Measurements from ENCODE around the gene GHR.

The GHR gene

GRCh38 chr5:42462083-42462482, 38.8 kb downstream of the GHR start:
- DNase-seq: no peak

DNA sequence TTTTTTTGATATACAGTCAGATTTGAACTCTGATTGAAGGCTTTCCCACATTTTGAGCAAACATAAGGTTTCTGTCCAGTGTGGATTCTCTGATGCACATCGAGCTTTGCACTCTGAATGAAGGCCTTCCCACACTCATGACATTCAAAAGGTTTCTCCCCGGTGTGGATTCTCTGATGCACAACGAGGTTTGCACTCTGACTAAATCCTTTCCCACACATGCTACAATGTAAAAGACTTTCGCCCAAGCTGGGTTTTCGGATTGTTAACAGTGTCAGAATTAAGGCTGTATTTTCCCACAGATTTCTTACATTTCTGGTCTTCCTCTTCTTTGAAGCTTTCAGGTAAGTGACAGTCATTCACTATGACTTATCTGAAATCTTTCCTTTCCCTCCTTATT, 44.3 kb downstream of the GHR start:
- DNase-seq: no peak

- DNase-seq: no peak
These were observed 44.8 kb downstream of the GHR start for GRCh38 chr5:42467981-42468524.

GRCh38 chr5:42483472-42484154, 60.4 kb downstream of the GHR start:
- no peak for DNase-seq

DNA sequence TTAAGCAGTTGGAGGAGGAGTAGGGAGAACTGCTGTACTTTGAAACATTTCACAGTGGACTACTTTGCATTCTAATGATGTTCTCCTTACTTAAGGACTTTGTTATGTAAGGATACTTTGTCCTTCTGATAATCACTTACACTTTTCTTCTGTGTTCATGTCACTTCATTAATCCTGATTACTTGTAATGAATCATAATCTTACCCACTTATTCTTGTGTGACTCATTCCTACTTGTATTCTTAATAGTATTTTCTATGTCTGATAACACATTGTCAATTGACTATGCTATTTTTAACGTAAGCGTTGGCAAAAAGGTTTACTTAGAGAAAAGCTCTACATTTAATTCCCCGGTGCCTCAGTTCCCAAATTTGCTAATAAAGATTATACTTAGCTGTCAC, 63.8 kb downstream of the GHR start:
- no peak for DNase-seq

GRCh38 chr5:42487821-42488220, 64.6 kb downstream of the GHR start:
- no peak for DNase-seq

DNA sequence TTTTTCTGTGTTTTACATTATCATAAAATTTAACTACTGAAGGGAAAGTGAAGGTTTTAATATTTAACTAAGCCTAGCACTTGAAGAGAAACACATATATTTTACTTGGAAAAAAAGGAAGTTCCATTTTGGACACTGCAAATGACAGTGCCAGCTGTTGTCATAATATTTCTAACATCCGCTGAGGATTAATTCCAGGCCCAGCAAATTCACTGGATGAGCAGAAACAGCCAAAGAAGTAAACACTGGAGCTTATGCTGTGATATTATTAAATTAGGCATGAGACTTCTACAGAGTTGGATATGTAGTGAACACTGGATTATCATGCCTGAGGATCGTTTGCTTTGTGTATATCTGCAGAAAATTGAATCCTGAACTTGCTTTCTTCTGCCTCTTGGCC, 67.6 kb downstream of the GHR start:
- no peak for DNase-seq

DNA sequence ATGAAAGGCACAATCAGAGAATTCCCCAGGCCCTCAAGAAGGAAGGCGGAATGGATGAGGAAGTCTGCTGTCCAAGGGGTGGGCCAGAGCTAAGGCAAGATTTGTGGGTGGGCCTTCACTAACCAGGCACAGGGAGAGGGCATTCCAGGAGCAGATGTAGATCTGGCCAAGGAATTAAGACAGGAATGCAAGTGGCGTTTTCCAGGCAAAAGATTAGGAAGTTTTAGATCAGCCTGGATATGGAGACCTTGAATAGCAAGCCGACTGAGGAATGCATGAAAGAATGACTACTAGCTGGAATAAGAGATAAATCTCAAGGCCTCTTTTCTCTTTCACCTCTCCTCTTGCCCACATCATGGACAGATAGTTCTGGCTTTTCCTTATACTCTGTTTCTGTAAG, 68.5 kb downstream of the GHR start:
- DNase-seq: no peak

GRCh38 chr5:42492974-42493373, 69.7 kb downstream of the GHR start:
- DNase-seq: no peak

GRCh38 chr5:42494414-42494813, 71.2 kb downstream of the GHR start:
- DNase-seq: no peak

- DNase-seq: no peak
These were observed 72.7 kb downstream of the GHR start for GRCh38 chr5:42495914-42496313.

DNA sequence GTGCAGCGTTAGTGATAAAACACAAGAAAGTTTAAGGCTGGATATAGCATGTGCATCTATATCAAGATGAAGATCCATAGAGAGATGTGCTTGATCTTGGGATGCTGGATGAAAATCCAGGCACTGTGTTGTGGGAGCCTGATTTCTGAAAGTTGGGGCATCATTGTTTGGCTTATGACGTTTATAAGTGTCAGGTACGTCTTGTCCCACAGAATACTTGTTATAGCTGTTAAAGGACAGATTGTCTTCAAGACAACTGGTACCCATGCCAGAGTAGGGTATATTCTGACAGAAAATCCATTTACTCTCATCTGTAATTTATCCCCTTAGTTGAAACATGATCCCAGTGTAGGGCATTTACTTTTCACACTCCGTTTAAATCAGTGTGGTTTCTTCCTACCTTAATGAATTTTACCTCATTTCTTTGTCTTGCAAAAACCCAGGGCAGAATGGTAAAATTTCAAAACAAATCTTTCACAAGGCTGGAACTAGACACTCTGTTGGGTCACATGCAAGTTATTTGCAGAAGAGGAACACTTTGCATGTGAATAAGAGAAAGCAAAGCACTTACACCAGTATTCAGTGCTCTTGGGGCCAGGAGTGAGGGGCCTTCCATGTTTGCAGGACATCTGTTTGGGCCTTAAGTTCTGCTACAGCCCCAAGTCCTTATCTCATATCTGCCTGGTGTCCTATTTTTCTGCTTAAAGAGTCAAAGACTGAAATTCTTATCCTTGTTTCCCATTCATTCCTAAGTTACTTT, 73.3 kb downstream of the GHR start:
- no peak for DNase-seq

GRCh38 chr5:42498000-42498399, 74.8 kb downstream of the GHR start:
- no peak for DNase-seq

DNA sequence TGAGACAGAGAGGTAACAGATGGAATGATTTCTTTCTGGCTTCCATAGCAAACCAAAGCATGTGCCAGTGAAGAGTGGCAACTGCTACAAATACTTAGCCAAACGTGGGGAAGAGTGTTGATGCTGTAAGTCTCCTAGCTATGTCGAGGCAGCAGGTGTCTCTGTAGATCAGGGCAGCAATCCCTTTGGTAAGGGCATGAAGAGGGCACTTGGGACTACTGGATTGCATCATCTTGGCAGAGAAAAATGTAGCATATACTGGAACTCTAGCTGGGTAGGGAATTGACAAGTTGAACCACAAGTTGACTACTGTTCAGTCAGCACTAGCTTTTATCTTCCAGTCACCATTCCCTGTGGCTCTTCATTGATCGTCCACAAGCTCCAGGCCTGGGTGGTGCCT, 75.8 kb downstream of the GHR start:
- DNase-seq: no peak

DNA sequence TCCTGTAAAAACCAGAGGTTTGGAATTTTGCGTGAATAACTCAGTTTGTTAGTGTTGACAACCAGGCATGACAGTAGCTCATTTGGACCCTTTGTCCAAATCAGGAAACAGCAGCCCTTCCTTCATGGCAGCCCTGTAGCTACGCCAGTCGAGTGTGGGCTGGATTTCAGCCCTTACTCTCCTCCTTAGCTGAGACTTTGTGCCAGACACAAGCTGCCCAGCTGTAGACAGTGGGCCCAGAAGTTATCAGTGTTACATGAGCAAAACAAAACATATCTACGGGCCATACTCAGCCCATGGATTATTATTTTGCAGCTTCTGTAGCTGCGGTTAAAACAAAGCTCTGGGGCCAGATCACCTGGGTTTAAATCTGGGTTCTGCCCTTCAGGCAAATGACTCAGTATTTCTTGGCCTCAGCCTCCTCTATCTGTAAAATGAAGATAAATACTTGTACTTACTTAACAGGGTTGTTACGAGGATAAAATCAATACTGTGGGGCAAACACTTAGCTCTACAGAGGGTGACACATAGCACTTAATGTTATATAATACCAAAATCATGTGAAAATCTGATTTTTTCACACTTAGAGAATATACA, 76.9 kb downstream of the GHR start:
- DNase-seq: no peak

GRCh38 chr5:42502613-42503470, 79.6 kb downstream of the GHR start:
- DNase-seq: no peak

GRCh38 chr5:42506662-42507061, 83.4 kb downstream of the GHR start:
- DNase-seq: no peak

- DNase-seq: no peak
These were observed 84.3 kb downstream of the GHR start for GRCh38 chr5:42507451-42508097.

GRCh38 chr5:42513246-42513645, 90.0 kb downstream of the GHR start:
- no peak for DNase-seq

- no peak for DNase-seq
These were observed 91.5 kb downstream of the GHR start for GRCh38 chr5:42514754-42515153.

GRCh38 chr5:42515504-42515903, 92.3 kb downstream of the GHR start:
- DNase-seq: no peak

DNA sequence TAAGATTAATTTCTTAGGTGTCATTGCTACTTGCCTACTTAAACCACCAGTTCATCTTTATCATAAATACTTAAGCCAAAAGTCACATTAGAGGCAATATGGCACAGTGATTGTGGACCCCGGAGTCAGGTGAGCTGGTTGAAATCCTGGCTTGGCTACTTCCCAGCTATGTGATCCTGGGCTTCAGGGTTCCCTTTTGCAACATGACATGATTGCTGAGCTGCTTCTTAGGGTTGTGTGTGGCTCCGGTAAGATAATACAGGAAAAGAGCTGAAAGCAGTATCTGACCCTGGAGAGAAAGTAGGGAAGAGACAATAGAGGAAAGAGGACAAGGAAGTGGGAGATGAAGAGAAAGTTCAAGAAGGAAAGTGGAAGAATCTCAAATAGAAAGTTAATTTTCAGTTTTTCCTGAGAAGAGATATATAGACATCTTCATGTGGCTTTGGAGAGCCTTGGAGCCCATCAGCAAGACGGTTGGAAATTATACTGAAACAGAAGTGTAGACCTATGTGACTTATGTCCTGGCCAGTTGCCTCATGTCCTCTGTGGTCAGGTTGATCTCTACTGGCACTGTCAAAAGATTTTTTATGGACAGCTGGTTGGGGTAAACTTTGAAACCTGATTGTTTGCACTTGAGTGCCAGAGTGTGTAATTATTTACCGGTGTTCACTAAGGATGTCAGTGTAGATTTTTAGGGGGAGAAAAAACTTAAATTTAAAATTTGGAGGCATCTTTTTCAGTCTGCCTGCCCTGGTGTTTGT, 93.2 kb downstream of the GHR start:
- no peak for DNase-seq

All from activated gamma-delta T cell (primary cell).